Retinal pigment epithelial cell (primary cell): ENCODE data around the gene SHROOM3.

Experiments
- DNase-seq: peaks from one replicate; pipeline ENCODE4 v3.0.0-alpha.2; 2010; ENCODE audit warnings: low read depth
- H3K4me3 ChIP-seq: 2 replicates; pipeline ENCODE4 v1.5.1; 2011; ENCODE audit warnings: mild to moderate bottlenecking, low read length, control low read depth, moderate library complexity
- CTCF ChIP-seq: conservative IDR thresholded peaks from 2 replicates; pipeline ENCODE4 v1.5.1; 2011; ENCODE audit warnings: low read depth, low read length, control low read depth, inconsistent platforms

Gene SHROOM3

DNA sequence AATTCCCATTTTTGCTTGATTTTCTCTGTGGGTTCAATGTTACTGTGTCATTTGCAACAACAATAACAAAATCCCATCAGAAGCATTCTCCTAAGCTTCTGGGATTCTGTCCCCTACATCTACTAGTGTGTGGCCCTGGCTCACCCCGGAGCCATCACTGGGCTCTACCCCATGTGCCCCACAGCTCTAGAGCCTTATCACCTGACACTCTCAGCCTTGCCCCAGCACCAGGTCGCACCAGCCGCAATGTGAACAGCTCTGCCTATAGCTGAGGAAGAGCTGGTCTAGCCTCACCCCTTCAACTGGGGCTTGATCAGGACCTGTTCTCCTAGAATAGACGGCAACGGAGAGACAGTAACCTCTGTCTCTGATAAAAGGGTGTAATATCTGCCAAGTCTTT, 161.7 kb downstream of the SHROOM3 start:
- TF ChIP-seq CTCF, result no peak
- no peak overlapping the region for H3K4me3 ChIP-seq
- DNase-seq, result no peak

GRCh38 chr4:76597423-76597979, 162.5 kb downstream of the SHROOM3 start:
- no peak for DNase-seq
- H3K4me3 ChIP-seq, result no peak overlapping the region
- TF ChIP-seq CTCF, result no peak

DNA sequence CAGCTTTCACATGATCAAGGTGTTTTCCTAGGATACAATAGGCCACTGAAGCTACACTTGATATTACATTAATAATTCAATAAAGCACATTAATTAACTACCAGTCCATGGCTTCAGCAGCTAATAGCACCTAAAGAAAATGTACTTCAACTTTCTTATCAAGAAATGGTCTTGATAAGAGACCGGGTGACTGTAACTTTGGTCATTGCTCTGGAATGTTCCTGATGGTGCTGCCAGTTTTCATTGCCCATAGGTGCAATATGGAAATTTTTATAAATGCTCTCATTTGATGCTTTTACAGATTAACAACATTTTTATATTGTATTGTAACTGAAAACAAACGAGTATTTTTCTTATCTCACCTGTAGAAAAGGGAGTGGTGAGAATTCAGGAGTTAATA, 165.4 kb downstream of the SHROOM3 start:
- no peak overlapping the region for H3K4me3 ChIP-seq
- no peak for DNase-seq
- TF ChIP-seq CTCF, result no peak

- no peak for TF ChIP-seq CTCF
- no peak for DNase-seq
- H3K4me3 ChIP-seq, result no peak overlapping the region
Measured at GRCh38 chr4:76601791-76602190, 166.8 kb downstream of the SHROOM3 start.

- no peak for DNase-seq
- no peak for TF ChIP-seq CTCF
- no peak overlapping the region for H3K4me3 ChIP-seq
Measured at GRCh38 chr4:76605099-76605563, 170.1 kb downstream of the SHROOM3 start.

DNA sequence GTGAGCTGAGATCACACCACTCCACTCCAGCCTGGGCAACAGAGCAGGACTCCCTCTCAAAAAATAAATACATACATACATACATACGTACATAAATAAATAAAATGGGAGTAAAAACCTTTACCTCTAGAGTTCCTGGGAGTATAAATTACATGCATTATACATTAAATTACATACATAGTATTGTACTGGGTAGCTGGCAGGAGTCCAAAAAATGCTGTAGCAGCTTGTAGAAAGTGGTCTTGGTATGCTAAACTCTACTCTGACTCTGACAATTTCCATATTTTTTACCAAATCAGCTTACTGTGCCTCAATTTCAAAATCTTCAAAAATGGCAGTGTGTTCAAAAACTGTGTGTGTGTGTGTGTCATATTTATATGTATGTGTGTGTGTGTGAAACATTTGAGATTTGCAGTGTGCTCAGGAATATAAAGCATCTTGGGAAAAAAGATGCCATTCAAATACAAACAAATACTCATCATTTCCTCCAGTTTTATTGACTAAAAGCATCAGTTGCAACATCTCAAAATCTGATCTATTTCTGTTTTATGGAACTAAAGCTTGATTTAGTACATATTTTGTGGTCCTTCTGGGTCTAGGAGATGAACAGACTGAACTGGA, 171.7 kb downstream of the SHROOM3 start:
- TF ChIP-seq CTCF, result no peak
- DNase-seq, result no peak
- H3K4me3 ChIP-seq, result no peak overlapping the region

- no peak for TF ChIP-seq CTCF
- H3K4me3 ChIP-seq, result no peak overlapping the region
- no peak for DNase-seq
Measured at GRCh38 chr4:76607266-76607799, 172.3 kb downstream of the SHROOM3 start.
